ENCODE data around the gene ZNF215. TPM values are rescaled to one million over a fixed set of nuclear protein-coding genes. Genes with fewer than 3 reads are reported as not detected.
"Not testable (repeated sequence)": the region's sequence is repeated elsewhere in the genome, so short reads cannot be mapped to it uniquely, and the experiment has no call there.

Gene ZNF215
- total RNA-seq, 1 donor from 2014 or later: 2.8 TPM

DNA sequence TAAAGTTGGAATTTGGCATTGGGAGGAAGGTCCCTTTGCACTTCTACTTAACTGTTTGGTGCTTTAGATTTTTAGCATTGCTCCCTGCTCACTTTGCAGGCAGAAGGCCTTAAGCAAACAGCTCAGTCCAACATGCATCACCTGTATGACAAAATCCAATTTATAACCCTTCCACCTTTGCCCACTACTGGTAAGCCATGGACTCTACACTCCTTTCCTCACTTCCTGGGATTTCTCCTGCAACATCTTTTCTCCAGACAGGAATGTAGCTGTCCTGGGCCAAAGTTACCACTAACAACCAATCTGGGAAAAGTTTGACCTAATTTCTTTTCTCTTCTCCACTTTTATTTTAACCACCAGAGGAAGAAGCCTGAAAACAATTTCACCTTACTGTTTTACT is 32.1 kb upstream of the ZNF215 start:
- no peak for DNase-seq (ENCODE audit: low read depth)
- TF ChIP-seq, protein P1, sequence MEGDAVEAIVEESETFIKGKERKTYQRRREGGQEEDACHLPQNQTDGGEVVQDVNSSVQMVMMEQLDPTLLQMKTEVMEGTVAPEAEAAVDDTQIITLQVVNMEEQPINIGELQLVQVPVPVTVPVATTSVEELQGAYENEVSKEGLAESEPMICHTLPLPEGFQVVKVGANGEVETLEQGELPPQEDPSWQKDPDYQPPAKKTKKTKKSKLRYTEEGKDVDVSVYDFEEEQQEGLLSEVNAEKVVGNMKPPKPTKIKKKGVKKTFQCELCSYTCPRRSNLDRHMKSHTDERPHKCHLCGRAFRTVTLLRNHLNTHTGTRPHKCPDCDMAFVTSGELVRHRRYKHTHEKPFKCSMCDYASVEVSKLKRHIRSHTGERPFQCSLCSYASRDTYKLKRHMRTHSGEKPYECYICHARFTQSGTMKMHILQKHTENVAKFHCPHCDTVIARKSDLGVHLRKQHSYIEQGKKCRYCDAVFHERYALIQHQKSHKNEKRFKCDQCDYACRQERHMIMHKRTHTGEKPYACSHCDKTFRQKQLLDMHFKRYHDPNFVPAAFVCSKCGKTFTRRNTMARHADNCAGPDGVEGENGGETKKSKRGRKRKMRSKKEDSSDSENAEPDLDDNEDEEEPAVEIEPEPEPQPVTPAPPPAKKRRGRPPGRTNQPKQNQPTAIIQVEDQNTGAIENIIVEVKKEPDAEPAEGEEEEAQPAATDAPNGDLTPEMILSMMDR (conservative IDR thresholded peaks at IDR 0.05; ENCODE audit: low read depth, low read length): no peak

DNA sequence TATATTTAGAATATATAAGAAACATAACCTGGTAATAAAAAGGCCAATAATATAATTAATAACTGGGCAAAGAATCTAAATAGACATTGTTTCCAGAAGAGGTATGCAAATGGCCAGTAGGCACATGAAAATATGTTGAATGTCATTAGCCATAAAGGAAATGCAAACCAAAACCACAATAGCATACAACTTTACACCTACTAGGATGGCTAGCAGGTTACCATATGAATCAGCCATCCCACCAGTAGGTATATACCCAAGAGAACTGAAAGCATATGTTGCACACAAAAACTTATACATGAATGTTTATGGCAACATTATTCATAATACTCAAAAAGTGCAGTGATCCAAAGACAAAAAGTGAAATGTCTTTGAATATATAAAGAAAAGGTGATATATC is 31.2 kb upstream of the ZNF215 start:
- DNase-seq (ENCODE audit: low read depth): no peak
- H3K4me3 ChIP-seq (ENCODE audit: low read depth, low read length): no peak overlapping the region
- TF ChIP-seq, protein P1 (conservative IDR thresholded peaks at IDR 0.05; ENCODE audit: low read depth, low read length): no peak

More for the DNA sequence above, 32.1 kb upstream of the ZNF215 start:
- H3K4me3 ChIP-seq (ENCODE audit: low read depth, low read length): no peak overlapping the region

DNA sequence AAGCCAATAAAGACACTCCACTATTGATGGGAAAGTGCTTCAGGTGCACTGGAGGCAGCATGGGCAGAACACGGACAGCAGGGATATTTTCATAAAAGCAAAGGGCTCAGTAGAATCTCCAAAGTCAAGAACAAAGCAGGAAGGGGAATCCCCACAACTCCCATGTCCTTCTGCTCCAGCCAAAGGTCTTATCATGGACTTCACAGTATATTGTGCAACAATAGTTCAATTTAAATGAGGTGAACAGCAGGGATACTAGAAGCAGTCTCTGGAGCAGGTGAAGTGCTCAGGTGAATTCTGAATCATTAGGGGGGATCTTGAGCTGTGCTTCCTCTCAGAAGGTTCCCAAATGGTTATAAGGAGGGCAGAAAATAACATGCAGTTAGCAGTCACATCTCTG is 27.3 kb upstream of the ZNF215 start:
- H3K4me3 ChIP-seq (ENCODE audit: low read depth, low read length): no peak overlapping the region
- TF ChIP-seq, protein P1 (conservative IDR thresholded peaks at IDR 0.05; ENCODE audit: low read depth, low read length): no peak
- DNase-seq (ENCODE audit: low read depth): no peak

DNA sequence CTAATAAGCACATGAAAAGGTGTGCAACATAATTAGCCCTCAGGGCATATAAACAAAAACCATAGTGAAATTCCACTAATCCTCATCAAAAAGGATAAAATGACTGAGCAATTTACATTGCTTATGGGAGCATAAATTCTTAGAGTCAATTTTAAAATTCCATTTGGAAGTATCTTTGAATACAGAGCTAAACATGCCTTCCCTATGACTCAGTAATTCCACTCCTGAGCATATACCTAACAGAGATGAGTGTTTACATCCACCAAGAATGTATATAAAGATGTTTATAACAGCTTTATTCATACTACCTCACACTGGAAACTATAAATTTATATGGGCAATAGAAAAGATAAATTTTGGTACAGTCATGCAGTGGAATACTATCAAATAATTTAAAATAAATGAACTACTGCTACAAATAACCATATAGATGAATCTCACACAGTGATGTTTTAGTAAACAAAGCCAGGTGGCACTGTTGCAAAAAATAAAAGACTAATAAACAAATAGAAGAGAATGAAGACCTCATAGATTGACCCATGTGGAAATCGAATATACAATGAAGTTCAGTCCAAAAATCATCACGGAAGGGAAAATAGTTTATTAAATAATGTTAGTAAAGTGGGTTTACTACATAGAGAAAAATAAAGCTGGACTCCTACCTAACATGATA is 25.8 kb upstream of the ZNF215 start:
- no peak for DNase-seq (ENCODE audit: low read depth)

DNA sequence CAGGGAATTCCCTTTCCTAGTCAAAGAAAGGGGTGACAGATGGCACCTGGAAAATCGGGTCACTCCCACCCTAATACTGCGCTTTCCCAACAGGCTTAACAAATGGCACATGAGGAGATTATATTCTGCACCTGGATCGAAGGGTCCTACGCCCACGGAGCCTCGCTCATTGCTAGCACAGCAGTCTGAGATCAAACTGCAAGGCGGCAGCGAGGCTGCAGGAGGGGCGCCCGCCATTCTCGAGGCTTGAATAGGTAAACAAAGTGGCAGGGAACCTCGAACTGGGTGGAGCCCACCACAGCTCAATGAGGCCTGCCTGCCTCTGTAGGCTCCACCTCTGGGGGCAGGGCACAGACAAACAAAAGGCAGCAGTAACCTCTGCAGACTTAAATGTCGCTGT is 21.4 kb upstream of the ZNF215 start:
- H3K4me3 ChIP-seq (ENCODE audit: low read depth, low read length); DNase-seq (ENCODE audit: low read depth): not testable (repeated sequence)

More for the DNA sequence above, 25.8 kb upstream of the ZNF215 start:
- no peak overlapping the region for H3K4me3 ChIP-seq (ENCODE audit: low read depth, low read length)
- TF ChIP-seq, protein P1 (conservative IDR thresholded peaks at IDR 0.05; ENCODE audit: low read depth, low read length): no peak

DNA sequence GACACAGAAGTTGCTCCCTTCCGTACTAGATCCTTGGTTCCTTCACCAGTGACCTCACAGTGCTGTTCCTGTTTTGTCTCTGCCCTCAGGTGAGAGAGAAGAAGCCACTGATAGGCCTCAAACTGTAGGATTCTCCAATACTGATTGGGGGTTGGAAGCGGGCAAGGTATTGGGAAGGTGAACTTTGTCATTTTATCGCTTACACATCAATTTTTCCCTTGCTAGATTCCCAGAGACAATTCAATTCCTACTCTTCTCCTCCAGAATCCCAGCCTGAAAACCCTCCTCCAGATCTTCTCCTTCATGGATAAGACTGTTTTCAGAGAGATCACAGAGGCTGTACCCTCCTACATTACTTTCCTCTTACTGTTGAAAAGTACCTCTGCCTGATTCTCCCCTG is 14.8 kb upstream of the ZNF215 start:
- TF ChIP-seq, protein P1 (conservative IDR thresholded peaks at IDR 0.05; ENCODE audit: low read depth, low read length): no peak
- H3K4me3 ChIP-seq (ENCODE audit: low read depth, low read length): no peak overlapping the region
- DNase-seq (ENCODE audit: low read depth): no peak

DNA sequence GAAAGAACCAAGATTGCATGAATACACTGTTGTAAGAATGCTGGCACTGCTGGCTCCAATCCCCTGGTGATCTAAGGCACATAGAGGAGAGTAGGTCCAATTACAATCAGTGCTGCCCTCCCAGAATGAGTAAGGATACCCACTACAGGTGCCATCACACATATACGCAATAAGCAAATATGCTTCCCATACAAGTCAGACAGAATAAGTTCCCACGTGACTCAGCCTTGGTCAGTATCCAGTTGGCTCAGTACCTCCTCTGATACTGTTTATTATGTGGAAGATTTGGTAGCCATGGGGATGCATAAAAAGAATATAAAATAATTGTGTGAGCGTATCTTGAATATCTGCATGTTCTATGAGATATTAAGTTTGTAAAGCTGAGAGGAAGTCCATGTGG is 14.3 kb upstream of the ZNF215 start:
- H3K4me3 ChIP-seq (ENCODE audit: low read depth, low read length): no peak overlapping the region
- DNase-seq (ENCODE audit: low read depth): no peak
- TF ChIP-seq, protein P1 (conservative IDR thresholded peaks at IDR 0.05; ENCODE audit: low read depth, low read length): no peak
